ENCODE data around the gene C6orf47.

The C6orf47 gene

GRCh38 chr6:31609519-31610406, 50.8 kb downstream of the C6orf47 start:
- DNase-seq, result no peak
